Measurements from ENCODE around the gene IQCF5. TPM values are rescaled to one million over a fixed set of nuclear protein-coding genes. Genes with fewer than 3 reads are reported as not detected.

Gene IQCF5
- total RNA-seq, 2 experiments from 2014 or later, result not detected

DNA sequence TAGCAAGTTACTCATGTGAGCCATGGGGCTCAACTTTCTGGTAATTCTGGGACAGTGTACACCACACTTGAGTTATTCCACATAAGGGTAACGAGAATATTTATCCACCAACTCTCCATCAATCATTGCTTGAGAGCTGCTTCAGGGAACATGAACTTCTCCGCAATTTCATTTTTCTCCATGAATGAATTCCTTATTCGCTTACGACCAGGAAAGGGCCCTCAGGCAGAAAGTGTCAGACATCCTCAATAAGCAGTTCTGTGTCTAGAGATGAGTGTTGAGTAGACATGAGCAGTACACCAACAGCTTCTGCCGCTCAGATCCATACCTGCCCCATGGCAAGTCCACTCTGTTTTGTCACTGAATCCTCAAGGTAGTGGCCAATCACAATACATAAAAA, 38.8 kb downstream of the IQCF5 start:
- H3K36me3 Mint-ChIP-seq (ENCODE audit: low read depth), result no peaks in the 10 kb centered on the region
- no peaks in the 10 kb centered on the region for H3K4me1 Mint-ChIP-seq
- H3K4me3 Mint-ChIP-seq, result no peak overlapping the region
- H3K27me3 Mint-ChIP-seq, result peaks cover 33% of the 10 kb centered on the region
- no peak for DNase-seq
- no peak overlapping the region for H3K27ac Mint-ChIP-seq
- POLR2A ChIA-PET, result no interaction called here
- CTCF ChIA-PET, result no interaction called here
- H3K9me3 Mint-ChIP-seq, result no peaks in the 10 kb centered on the region

DNA sequence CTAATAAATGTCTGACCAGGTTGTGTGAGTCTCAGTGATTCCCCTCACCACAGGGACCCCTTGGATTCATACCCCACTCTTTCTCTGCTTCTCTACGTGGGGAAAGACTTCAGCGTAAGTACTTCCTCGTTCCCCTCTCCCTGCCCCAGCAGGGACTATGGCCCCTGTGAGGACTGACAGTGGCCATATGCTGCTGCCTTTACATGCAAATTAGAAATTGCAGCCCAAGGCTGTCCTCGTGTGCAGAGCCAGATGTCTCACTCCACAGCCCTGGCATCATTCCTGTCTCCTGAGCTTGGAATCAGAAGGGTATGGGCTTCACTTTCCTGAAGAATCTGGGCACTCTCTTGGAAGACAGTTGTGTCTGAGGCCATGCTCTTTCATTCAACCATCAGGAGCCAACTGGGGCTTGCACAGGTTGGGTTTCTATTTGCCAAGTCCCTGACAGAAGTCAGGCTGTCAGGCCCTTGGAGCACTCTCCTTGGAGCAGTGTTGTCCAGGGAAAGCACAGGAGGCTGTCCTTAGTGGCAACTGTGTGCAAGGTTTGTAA, 44.5 kb downstream of the IQCF5 start:
- ChIA-PET CTCF (no interaction called here), POLR2A (no interaction called here)
- Mint-ChIP-seq H3K27ac (no peak overlapping the region), H3K36me3 (ENCODE audit: low read depth) (no peaks in the 10 kb centered on the region), H3K4me3 (no peak overlapping the region), H3K4me1 (no peaks in the 10 kb centered on the region), H3K9me3 (peaks cover 22% of the 10 kb centered on the region), H3K27me3 (peaks cover 38% of the 10 kb centered on the region)
- DNase-seq, result no peak

DNA sequence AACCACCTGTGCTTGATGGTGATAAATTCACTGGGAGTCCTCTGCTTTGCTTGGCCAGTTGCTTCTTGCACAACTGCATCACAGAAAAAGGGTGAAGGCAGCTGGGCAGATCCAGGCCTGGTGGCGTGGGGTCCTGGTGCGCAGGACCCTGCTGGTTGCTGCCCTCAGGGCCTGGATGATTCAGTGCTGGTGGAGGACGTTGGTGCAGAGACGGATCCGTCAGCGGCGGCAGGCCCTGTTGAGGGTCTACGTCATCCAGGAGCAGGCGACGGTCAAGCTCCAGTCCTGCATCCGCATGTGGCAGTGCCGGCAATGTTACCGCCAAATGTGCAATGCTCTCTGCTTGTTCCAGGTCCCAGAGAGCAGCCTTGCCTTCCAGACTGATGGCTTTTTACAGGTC, 45.1 kb downstream of the IQCF5 start:
- Mint-ChIP-seq H3K27me3 (peaks cover 43% of the 10 kb centered on the region), H3K4me1 (no peaks in the 10 kb centered on the region), H3K9me3 (peaks cover 22% of the 10 kb centered on the region), H3K4me3 (no peak overlapping the region), H3K27ac (no peak overlapping the region), H3K36me3 (ENCODE audit: low read depth) (no peaks in the 10 kb centered on the region)
- ChIA-PET CTCF (no interaction called here), POLR2A (no interaction called here)
- DNase-seq, result no peak

DNA sequence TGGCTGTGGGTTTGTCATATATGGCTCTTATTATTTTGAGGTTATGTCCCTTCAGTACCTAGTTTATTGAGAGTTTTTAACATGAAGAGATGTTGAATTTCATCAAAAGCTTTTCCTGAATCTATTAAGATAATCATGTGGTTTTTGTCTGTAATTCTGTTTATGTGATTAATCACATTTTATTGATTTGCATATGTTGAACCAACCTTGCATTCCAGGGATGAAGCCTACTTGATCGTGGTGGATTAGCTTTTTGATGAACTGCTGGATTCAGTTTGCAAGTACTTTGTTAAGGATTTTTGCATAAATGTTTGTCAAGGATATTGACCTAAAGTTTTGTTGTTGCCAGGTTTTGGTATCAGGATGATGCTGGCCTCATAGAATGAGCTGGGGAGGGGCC, 47.1 kb downstream of the IQCF5 start:
- Mint-ChIP-seq H3K36me3 (ENCODE audit: low read depth) (no peaks in the 10 kb centered on the region), H3K27ac (no peak overlapping the region)
- POLR2A ChIA-PET, result no interaction called here

More for the DNA sequence above, 47.1 kb downstream of the IQCF5 start:
- no peak overlapping the region for H3K4me3 Mint-ChIP-seq
- H3K27me3 Mint-ChIP-seq, result peaks cover 37% of the 10 kb centered on the region
- CTCF ChIA-PET, result no interaction called here
- DNase-seq, result no peak
- H3K4me1 Mint-ChIP-seq, result peaks cover 9% of the 10 kb centered on the region
- peaks cover 22% of the 10 kb centered on the region for H3K9me3 Mint-ChIP-seq

Other genes with a start within 250 kb of the IQCF5 start
- gene TEX264, start 204.3 kb downstream of the IQCF5 start, total RNA-seq, result 100 to 1,000 TPM; 103 to 108 TPM
- gene GRM2, start 168.5 kb downstream of the IQCF5 start, total RNA-seq, result 1 to 10 TPM; 1.7 to 2.4 TPM
- not detected for gene IQCF6, start 96.4 kb downstream of the IQCF5 start, total RNA-seq
- not detected for gene IQCF2, start 14.0 kb downstream of the IQCF5 start, total RNA-seq
- not detected for gene IQCF1, start 27.8 kb upstream of the IQCF5 start, total RNA-seq
- 10 to 100 TPM; 16.8 to 17.5 TPM for gene RRP9, start 66.3 kb upstream of the IQCF5 start, total RNA-seq
- 10 to 100 TPM; 13.2 to 13.9 TPM for gene PARP3, start 66.8 kb upstream of the IQCF5 start, total RNA-seq
- not detected for gene GPR62, start 79.8 kb upstream of the IQCF5 start, total RNA-seq
- gene PCBP4, start 91.9 kb upstream of the IQCF5 start, total RNA-seq, result 10 to 100 TPM; 31.0 to 34.2 TPM
- 10 to 100 TPM; 57.4 to 58.1 TPM for gene ABHD14B, start 98.4 kb upstream of the IQCF5 start, total RNA-seq
- gene ABHD14A, start 99.5 kb upstream of the IQCF5 start, total RNA-seq, result 10 to 100 TPM; 10.8 to 13.3 TPM
- gene ACY1, start 107.9 kb upstream of the IQCF5 start, total RNA-seq, result 10 to 100 TPM; 18.4 to 22.0 TPM
- gene RPL29, start 120.3 kb upstream of the IQCF5 start, total RNA-seq, result 1,000 to 10,000 TPM; 1,042 to 1,047 TPM
- gene DUSP7, start 181.0 kb upstream of the IQCF5 start, total RNA-seq, result 10 to 100 TPM; 40.1 to 40.9 TPM

All from activated CD4-positive, alpha-beta memory T cell treated with anti-CD3 and anti-CD28 coated beads, Interleukin-2, amount 10 ng/mL, durations not matched to agents 7 days and 5 days (primary cell).